HEK293 (cell line): Measurements from ENCODE around the gene ABL2.

Source experiments
- CTCF ChIA-PET: fragments of 350-600 bp; formaldehyde crosslinking; extraction: SDS; loops from one replicate; lab custom pipeline; 2021; ENCODE audit warnings: antibody characterized with exemption; lab: Yijun Ruan, JAX
- POLR2A ChIA-PET: fragments of 300-600 bp; formaldehyde crosslinking; extraction: SDS; loops from one replicate; lab custom pipeline; 2020; ENCODE audit warnings: antibody characterized with exemption, inconsistent platforms; lab: Yijun Ruan, JAX
- H3K27ac ChIP-seq: fragments of 200-500 bp; sonication (Bioruptor generic); 2 replicates; pipeline ENCODE4 v1.5.1; 2014; ENCODE audit warnings: low read depth, low read length, control low read depth, inconsistent platforms; ENCODE audit errors: extremely low read depth
- H3K36me3 ChIP-seq, 2 experiments: fragments of 200-500 bp in 1 of 2; sonication (Bioruptor generic) in 1 of 2; 1 replicate in 1 of 2; 2 replicates in 1 of 2; pipeline ENCODE4 v1.5.1; 2014 to 2017; ENCODE audit warnings: inconsistent platforms in 2 of 2, low read length in 2 of 2; ENCODE audit not compliant: control insufficient read depth in 2 of 2, insufficient read depth in 1 of 2
- H3K4me1 ChIP-seq: fragments of 200-500 bp; sonication (Bioruptor generic); 2 replicates; pipeline ENCODE4 v1.5.1; 2014; ENCODE audit warnings: mild to moderate bottlenecking, low read length, inconsistent platforms; ENCODE audit not compliant: control insufficient read depth, insufficient read depth
- H3K4me3 ChIP-seq: 2 replicates; pipeline ENCODE4 v1.5.1; 2011; ENCODE audit warnings: low read depth, mild to moderate bottlenecking, control low read depth, low read length, moderate library complexity
- H3K9me3 ChIP-seq: fragments of 200-500 bp; sonication (Bioruptor generic); 2 replicates; pipeline ENCODE4 v1.5.1; 2014; ENCODE audit warnings: low read depth, low read length, inconsistent platforms; ENCODE audit not compliant: control insufficient read depth, insufficient read depth
- AEBP2 ChIP-seq: fragments of 450-650 bp; formaldehyde crosslinking; IDR thresholded peaks from 2 replicates; pipeline ENCODE4 v1.5.1; 2016; ENCODE audit warnings: missing biosample characterization, missing genetic modification characterization, borderline replicate concordance
- BCL11A ChIP-seq: fragments of 450-650 bp; formaldehyde crosslinking; IDR thresholded peaks from 2 replicates; pipeline ENCODE4 v1.5.1; 2016; ENCODE audit warnings: low read depth, missing biosample characterization, missing genetic modification characterization
- ELK4 ChIP-seq: IDR thresholded peaks from 2 replicates; pipeline ENCODE4 v1.6.1; 2011; ENCODE audit warnings: mild to moderate bottlenecking, low read depth, low read length, borderline replicate concordance
- MYNN ChIP-seq: fragments of 450-650 bp; formaldehyde crosslinking; IDR thresholded peaks from 2 replicates; pipeline ENCODE4 v1.5.1; 2016; ENCODE audit warnings: missing biosample characterization, missing genetic modification characterization, borderline replicate concordance
- PRDM1 ChIP-seq: fragments of 450-650 bp; formaldehyde crosslinking; IDR thresholded peaks from 2 replicates; pipeline ENCODE4; 2016; ENCODE audit warnings: missing biosample characterization, missing genetic modification characterization
- REST ChIP-seq: fragments of 450-650 bp; formaldehyde crosslinking; IDR thresholded peaks from 2 replicates; pipeline ENCODE4 v1.5.1; 2016; ENCODE audit warnings: missing biosample characterization, missing genetic modification characterization
- ZBTB1 ChIP-seq: fragments of 450-650 bp; formaldehyde crosslinking; IDR thresholded peaks from 2 replicates; pipeline ENCODE4 v1.5.1; 2016; ENCODE audit warnings: missing biosample characterization, missing genetic modification characterization
- ZBTB21 ChIP-seq: fragments of 450-650 bp; formaldehyde crosslinking; IDR thresholded peaks from 2 replicates; pipeline ENCODE4 v1.5.1; 2017; ENCODE audit warnings: missing biosample characterization, missing genetic modification characterization
- ZBTB7A ChIP-seq: fragments of 450-650 bp; formaldehyde crosslinking; IDR thresholded peaks from 2 replicates; pipeline ENCODE4 v1.5.1; 2016; ENCODE audit warnings: low read depth, missing biosample characterization, missing genetic modification characterization
- ZNF10 ChIP-seq: fragments of 450-650 bp; formaldehyde crosslinking; IDR thresholded peaks from 2 replicates; pipeline ENCODE4 v1.5.1; 2017; ENCODE audit warnings: missing biosample characterization, missing genetic modification characterization
- ZNF174 ChIP-seq: fragments of 450-650 bp; formaldehyde crosslinking; IDR thresholded peaks from 2 replicates; pipeline ENCODE4 v1.5.0; 2017; ENCODE audit warnings: missing biosample characterization, mild to moderate bottlenecking, missing genetic modification characterization
- ZNF211 ChIP-seq: fragments of 450-650 bp; formaldehyde crosslinking; IDR thresholded peaks from 2 replicates; pipeline ENCODE4 v1.5.1; 2016; ENCODE audit warnings: low read depth, missing biosample characterization, missing genetic modification characterization
- ZNF214 ChIP-seq: fragments of 450-650 bp; formaldehyde crosslinking; IDR thresholded peaks from 2 replicates; pipeline ENCODE4 v1.5.1; 2017; ENCODE audit warnings: missing biosample characterization, mild to moderate bottlenecking, missing genetic modification characterization, borderline replicate concordance
- ZNF24 ChIP-seq: fragments of 450-650 bp; formaldehyde crosslinking; IDR thresholded peaks from 2 replicates; pipeline ENCODE4 v1.5.1; 2016; ENCODE audit warnings: missing biosample characterization, missing genetic modification characterization
- ZNF248 ChIP-seq: fragments of 450-650 bp; formaldehyde crosslinking; IDR thresholded peaks from 2 replicates; pipeline ENCODE4 v1.5.1; 2017; ENCODE audit warnings: missing biosample characterization, missing genetic modification characterization
- ZNF311 ChIP-seq: fragments of 450-650 bp; formaldehyde crosslinking; IDR thresholded peaks from 2 replicates; pipeline ENCODE4 v1.5.1; 2017; ENCODE audit warnings: missing biosample characterization, missing genetic modification characterization, borderline replicate concordance
- ZNF341 ChIP-seq: fragments of 450-650 bp; formaldehyde crosslinking; IDR thresholded peaks from 2 replicates; pipeline ENCODE4; 2016; ENCODE audit warnings: low read depth, missing biosample characterization, missing genetic modification characterization
- ZNF549 ChIP-seq: fragments of 450-650 bp; IDR thresholded peaks from 2 replicates; pipeline ENCODE4 v1.5.1; 2018; ENCODE audit warnings: missing biosample characterization, missing genetic modification characterization, mild to moderate bottlenecking, inconsistent platforms, moderate library complexity
- ZNF580 ChIP-seq: fragments of 450-650 bp; formaldehyde crosslinking; IDR thresholded peaks from 2 replicates; pipeline ENCODE4 v1.5.1; 2016; ENCODE audit warnings: missing biosample characterization, missing genetic modification characterization
- ZNF600 ChIP-seq: fragments of 450-650 bp; formaldehyde crosslinking; IDR thresholded peaks from 2 replicates; pipeline ENCODE4 v1.5.1; 2016; ENCODE audit warnings: missing biosample characterization, missing genetic modification characterization
- ZNF677 ChIP-seq: fragments of 450-650 bp; IDR thresholded peaks from 2 replicates; pipeline ENCODE4 v1.5.0; 2018; ENCODE audit warnings: missing biosample characterization, mild to moderate bottlenecking, missing genetic modification characterization, moderate library complexity
- ZNF768 ChIP-seq: fragments of 450-650 bp; formaldehyde crosslinking; IDR thresholded peaks from 2 replicates; pipeline ENCODE4 v1.5.1; 2018; ENCODE audit warnings: missing biosample characterization, mild to moderate bottlenecking, missing genetic modification characterization
- ZSCAN18 ChIP-seq: fragments of 450-650 bp; formaldehyde crosslinking; IDR thresholded peaks from 2 replicates; pipeline ENCODE4 v1.5.1; 2016; ENCODE audit warnings: missing biosample characterization, missing genetic modification characterization
- TF ChIP-seq, protein P1 (sequence below): fragments of 450-650 bp; formaldehyde crosslinking; IDR thresholded peaks from 2 replicates; pipeline ENCODE4 v1.5.1; 2016; ENCODE audit warnings: missing biosample characterization, missing genetic modification characterization
- TF ChIP-seq, protein P2 (sequence below): fragments of 450-650 bp; formaldehyde crosslinking; IDR thresholded peaks from 2 replicates; pipeline ENCODE4 v1.5.1; 2017; ENCODE audit warnings: missing biosample characterization, missing genetic modification characterization

Gene ABL2

DNA sequence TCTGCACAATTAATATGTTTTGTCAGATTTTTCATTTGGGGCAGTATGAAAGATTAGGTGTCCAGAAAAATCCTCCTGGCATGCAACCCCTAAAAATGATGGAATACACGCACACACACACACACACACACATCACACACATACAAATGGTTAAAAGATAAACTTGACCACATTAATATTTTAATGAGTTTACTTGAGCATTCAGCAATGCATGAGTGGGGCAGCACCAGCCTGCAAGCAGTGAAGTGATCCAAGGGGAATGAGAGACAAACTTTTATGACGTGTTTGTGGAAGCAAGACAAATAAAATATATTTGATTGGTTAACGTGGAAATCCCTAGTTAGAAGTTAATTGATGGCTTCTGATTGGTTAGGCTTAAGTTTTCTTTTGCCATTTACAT, 35.0 kb upstream of the ABL2 start:
- POLR2A ChIA-PET = no interaction called here
- H3K4me3 ChIP-seq = no peak overlapping the region
- CTCF ChIA-PET = no interaction called here
- no peak overlapping the region for H3K27ac ChIP-seq
- no peaks in the 10 kb centered on the region for H3K9me3 ChIP-seq
- 0 out of 2 replicates have a peak, but pooled peaks cover 2% of the 10 kb centered on the region for H3K4me1 ChIP-seq
- TF ChIP-seq ELK4 = no peak
- TF ChIP-seq AEBP2 (tag by site-specific recombination) = no peak
- TF ChIP-seq PRDM1 (tag by site-specific recombination) = no peak
- TF ChIP-seq ZNF248 (tag by site-specific recombination) = no peak
- TF ChIP-seq ZNF341 (tag by site-specific recombination) = no peak
- TF ChIP-seq ZNF24 = no peak
- TF ChIP-seq ZNF600 = no peak
- TF ChIP-seq ZNF549 (tag by site-specific recombination) = peak; percentile 95
- no peak for TF ChIP-seq ZNF311
- no peaks in the 10 kb centered on the region for H3K36me3 ChIP-seq

- CTCF ChIA-PET = interaction anchor here (1.1 kb wide), 1 partner anchor 142 kb away, joined by 3 read pairs; no protein-coding TSS in a partner anchor
- H3K9me3 ChIP-seq = no peaks in the 10 kb centered on the region
- POLR2A ChIA-PET = no interaction called here
- no peak overlapping the region for H3K4me3 ChIP-seq
- 0 out of 2 replicates have a peak, but pooled peaks cover 2% of the 10 kb centered on the region for H3K4me1 ChIP-seq
- H3K27ac ChIP-seq = no peak overlapping the region
- H3K36me3 ChIP-seq = no peaks in the 10 kb centered on the region
- TF ChIP-seq BCL11A (tag by site-specific recombination) (no peak), ZBTB7A (tag by site-specific recombination) (no peak), ZNF677 (no peak), ZNF214 (tag by site-specific recombination) (no peak), ZBTB21 (tag by site-specific recombination) (no peak), ZSCAN18 (tag by site-specific recombination) (no peak), ZNF10 (tag by site-specific recombination) (no peak), ZNF174 (tag by site-specific recombination) (no peak), ZNF211 (tag by site-specific recombination) (no peak), MYNN (no peak), ZNF580 (tag by site-specific recombination) (no peak), ZNF768 (tag by site-specific recombination) (no peak), REST (tag by site-specific recombination) (no peak), ZBTB1 (tag by site-specific recombination) (no peak)
- TF ChIP-seq, protein P1, sequence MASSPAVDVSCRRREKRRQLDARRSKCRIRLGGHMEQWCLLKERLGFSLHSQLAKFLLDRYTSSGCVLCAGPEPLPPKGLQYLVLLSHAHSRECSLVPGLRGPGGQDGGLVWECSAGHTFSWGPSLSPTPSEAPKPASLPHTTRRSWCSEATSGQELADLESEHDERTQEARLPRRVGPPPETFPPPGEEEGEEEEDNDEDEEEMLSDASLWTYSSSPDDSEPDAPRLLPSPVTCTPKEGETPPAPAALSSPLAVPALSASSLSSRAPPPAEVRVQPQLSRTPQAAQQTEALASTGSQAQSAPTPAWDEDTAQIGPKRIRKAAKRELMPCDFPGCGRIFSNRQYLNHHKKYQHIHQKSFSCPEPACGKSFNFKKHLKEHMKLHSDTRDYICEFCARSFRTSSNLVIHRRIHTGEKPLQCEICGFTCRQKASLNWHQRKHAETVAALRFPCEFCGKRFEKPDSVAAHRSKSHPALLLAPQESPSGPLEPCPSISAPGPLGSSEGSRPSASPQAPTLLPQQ (tag by site-specific recombination) = no peak
- TF ChIP-seq, protein P2, sequence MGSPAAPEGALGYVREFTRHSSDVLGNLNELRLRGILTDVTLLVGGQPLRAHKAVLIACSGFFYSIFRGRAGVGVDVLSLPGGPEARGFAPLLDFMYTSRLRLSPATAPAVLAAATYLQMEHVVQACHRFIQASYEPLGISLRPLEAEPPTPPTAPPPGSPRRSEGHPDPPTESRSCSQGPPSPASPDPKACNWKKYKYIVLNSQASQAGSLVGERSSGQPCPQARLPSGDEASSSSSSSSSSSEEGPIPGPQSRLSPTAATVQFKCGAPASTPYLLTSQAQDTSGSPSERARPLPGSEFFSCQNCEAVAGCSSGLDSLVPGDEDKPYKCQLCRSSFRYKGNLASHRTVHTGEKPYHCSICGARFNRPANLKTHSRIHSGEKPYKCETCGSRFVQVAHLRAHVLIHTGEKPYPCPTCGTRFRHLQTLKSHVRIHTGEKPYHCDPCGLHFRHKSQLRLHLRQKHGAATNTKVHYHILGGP (tag by site-specific recombination) = no peak
Measured at GRCh38 chr1:179263121-179263520, 33.6 kb upstream of the ABL2 start.
